HG02759 (cell line): Measurements from ENCODE around the gene NLRC5.
"Not testable (repeated sequence)": the region's sequence is repeated elsewhere in the genome, so short reads cannot be mapped to it uniquely, and the experiment has no call there.

Source experiments
- ATAC-seq: cut with Tn5 transposase; IDR thresholded peaks from one replicate; pipeline ENCODE4 v1.9.1; 2021; ENCODE audit warnings: mild to moderate bottlenecking, moderate library complexity; ENCODE audit not compliant: unreplicated experiment

Gene NLRC5

GRCh38 chr16:57044931-57045693 lies 55.8 kb downstream of the NLRC5 start:
- ATAC-seq, result no peak

DNA sequence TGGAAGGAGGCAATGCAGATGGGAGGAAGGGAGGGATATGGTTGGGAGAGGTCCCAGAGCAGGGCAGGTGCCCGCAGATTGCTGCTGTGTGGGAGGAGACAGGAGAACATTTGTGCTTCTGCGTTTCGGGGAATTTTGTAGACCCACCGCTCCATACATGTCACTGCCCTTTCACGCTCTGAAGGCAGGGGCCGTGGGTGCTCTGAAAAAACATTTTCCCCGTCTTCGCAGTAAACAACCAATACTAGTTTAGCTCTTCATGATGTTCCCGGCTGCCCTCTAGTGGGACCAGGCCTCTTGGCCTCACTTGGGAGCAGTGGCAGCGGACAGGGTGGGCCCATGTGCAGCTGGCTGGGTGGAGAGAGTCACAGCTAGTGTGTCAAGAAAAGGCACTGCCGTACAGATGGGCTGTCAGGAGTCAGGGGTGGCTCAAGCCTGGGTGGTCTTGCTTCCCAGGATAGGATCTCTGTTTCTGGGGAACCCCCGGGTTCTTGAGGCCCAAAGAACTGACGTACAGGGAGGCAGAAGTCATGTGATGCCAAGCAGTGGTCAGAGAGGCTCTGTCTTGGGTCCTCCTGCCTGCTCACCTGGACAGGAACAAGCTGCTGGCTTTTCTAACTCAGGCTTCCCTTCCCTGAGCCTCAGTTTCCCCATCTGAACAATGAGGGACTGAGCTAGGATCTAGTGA lies 56.5 kb downstream of the NLRC5 start:
- no peak for ATAC-seq

DNA sequence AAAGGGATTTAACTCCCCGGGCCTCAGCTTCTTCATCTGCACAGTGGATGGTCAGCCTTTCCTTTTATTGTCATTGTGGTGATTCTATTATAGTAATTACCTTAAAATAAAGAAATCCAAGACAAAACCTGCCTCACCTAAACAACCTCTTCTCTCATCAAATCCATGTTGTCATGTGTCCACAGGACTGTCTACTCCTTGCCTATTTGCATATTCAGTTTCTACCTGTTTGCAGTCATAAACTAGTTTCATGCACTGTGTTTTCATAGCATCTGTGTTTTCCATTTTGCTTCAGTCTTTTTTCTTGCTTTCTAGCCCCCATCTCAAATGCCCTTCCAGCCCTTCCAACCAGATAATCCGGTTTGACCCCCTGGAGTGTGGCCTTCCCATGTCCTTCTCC lies 58.7 kb downstream of the NLRC5 start:
- ATAC-seq, result no peak

DNA sequence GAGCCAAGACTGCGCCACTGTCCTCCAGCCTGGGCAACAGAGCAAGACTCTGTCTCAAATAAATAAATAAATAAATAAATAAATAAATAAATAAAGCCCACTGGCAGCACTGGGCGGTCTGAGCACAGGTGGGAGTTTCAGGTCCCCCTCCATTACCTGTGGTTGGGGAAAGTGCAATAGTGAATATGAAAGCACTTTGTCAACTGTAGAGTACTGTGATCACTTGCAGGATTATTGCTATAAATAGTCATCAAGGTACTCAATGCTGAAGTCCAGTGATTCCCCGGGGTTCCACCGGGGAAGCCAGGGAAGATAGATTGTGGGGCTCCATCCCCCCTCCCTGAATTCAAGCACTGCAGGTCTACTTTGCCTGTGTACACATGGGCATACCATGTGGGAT lies 60.3 kb downstream of the NLRC5 start:
- peak; percentile 60 for ATAC-seq

GRCh38 chr16:57051696-57052228 lies 62.4 kb downstream of the NLRC5 start:
- no peak for ATAC-seq

DNA sequence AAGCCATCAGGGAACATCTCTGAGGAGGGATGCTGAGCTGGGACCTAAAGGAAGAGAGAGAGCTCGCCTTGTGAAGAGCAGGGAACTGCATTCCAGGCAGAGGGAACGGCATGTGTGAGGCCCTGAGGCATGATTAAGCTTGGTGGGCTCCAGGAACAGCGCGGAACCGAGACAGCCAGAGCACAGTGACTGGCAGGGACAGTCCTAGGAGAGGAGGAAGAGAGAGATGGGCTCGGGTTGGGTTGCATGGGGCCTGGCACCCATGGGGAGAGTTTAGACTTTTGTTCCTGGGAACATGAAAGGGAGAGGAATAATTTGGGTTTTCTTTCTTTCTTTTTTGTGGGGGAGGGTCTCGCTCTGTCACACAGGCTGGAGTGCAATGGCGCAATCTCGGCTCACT lies 63.8 kb downstream of the NLRC5 start:
- ATAC-seq, result no peak

DNA sequence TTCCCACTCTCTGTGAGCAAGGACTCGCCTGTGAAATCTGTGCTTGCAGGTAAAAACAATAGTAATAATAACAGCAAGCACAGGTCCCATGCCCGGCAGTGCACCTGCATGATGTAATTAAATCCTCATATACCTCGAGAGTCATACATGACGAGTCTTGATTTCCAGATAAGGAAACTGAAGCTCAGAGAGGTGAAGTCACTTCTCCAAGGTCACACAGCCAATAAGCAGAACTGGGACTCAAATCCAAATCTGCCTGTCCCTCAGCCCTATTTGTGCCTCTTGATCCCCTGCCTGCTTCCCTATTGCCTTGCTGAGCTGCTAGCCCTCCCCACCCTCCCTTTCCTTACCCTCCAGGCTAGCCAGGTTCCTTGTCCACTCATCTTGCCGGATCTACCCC lies 65.0 kb downstream of the NLRC5 start:
- no peak for ATAC-seq

DNA sequence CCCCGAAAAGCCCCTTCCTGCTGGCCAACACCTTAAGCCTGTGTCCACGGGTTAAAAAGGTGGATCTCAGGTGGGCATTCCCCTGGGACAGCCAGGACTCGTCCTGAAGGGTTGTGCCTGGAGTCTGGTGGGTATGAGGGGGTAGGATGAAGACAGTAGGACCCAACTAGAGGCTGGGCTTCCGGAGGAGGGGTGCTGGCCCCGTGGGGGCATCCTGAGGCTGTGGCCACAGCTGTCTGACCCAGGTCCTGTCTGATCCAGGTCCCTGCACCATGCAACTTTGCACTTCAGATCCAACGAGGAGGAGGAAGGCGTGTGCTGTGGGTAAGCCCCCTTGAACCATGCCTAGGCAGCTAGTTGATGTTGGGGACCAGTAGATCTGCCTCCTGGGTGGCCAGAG lies 65.4 kb downstream of the NLRC5 start:
- no peak for ATAC-seq

DNA sequence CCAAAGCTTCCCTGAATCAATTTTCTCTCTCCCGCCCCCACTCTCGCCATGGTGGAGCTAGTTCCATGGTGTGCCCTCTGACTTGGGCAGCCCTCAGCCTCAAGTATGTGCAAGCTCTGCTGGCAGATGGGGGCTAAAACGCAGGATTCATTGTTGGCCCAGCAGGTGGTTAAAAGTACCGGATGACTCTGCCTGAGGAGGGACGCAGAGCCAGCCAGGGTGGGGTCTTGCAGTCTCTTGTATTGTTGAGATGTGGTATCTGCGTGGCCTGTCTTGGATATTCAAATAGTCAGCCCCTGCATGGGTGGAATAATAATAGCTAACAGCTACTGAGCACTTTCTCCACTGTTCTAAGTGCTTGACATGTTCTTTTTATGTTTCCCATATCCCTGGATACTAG lies 66.3 kb downstream of the NLRC5 start:
- no peak for ATAC-seq

GRCh38 chr16:57058291-57058861 lies 69.0 kb downstream of the NLRC5 start:
- no peak for ATAC-seq

DNA sequence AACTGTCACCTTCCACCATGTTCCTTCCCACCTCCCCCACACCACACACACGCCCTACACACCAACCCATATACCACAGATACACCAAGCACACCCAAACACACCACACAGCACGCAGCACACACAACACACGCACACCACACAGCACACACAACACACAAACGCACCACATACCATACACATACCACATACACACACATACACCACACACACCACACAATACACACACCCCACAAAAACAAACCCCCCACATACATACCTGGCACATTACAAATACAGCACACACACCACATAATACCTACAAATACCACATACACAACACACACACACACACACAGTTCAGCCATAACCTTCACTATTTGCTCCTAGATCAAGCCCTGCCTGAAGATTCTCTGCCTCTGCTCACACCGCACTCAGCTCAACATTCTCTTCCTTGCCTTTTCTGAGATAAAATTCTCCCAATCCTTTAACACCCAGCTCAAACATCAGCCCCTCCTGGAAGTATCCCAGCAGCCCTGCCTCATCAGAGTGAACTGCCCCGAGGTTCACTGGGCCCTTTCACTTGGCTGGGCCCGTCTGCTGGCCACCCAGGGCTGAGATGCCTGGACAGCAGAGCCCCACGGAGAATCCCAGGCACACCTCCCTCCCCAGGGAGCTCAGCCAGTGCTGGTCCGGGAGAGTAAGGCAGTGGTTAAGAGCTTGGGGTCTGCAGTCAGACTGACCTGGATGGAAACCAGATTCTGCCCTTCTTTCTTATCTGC lies 71.1 kb downstream of the NLRC5 start:
- no peak for ATAC-seq

- no peak for ATAC-seq
Measured at GRCh38 chr16:57061084-57061905, 71.9 kb downstream of the NLRC5 start.

DNA sequence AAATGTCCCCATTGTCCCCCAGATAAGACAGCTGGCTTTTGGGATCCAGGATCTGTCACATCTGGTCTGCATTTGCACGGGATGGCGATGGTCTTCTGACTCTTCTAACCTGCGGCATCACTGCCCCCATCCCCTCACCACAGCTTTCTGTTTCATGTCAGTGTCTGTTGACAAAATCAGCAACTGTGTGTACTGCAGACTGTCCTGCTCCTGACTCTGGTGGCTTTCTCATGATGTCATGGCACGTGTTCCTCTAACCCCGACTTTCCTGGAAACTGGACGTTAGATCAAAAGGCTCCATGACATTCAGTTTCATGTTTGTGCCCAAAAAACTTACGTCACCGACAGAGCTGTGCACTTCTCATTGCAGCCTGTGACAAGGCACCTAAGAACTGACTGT lies 73.0 kb downstream of the NLRC5 start:
- ATAC-seq, result no peak

DNA sequence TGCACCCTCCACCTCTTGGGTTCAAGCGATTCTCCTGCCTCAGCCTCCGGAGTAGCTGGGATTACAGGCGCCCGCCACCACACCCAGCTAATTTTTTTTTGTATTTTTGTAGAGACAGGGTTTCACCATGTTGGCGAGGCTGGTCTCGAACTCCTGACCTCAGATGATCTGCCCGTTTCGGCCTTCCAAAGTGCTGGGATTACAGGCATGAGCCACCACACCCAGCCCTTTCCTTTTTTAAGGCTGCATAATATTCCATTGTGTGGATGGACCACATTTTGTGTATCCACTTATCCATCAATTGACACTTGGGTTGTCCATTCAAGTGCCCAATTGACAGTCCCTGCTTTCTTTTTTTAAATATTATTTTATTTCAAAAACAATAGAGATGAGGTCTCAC lies 73.8 kb downstream of the NLRC5 start:
- ATAC-seq, result not testable (repeated sequence)

DNA sequence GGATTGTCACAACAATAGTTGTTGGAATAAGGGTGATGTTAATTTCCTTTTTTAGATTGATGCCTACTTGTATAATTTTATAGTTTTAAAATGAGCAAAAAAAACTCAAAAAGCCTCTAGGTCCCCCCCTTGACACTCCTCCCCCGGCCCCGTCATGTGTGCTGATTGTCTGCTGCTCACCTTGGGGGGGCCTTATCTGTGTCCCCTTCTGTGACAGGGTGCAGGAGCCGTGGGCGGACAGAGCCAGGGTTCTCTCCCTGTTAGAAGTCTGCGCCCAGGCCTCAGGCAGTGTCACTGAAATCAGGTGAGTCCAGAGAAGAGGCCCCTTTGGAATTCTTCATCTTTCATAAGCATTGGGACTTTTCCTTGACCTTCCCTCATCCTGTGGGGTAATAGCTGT lies 75.6 kb downstream of the NLRC5 start:
- no peak for ATAC-seq

DNA sequence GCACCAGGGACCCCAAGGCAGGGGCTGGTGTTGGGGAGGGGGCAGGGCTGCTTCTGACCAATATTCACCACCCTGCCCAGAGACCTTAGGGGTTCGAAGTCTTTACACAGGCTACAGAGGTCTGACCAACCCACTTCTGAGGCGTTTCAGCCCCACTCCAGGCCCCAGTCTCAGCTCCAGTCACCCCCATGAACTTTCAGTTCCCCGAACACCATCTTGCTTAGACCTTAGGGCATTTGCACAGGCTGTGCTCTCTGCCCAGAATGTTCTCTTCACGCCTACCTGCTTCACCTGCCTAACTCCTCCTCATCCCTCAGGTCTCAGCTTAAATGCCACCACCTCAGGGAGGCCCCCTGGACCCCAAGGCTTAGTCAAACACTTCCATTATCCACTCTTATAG lies 77.3 kb downstream of the NLRC5 start:
- ATAC-seq, result peak; percentile 59

DNA sequence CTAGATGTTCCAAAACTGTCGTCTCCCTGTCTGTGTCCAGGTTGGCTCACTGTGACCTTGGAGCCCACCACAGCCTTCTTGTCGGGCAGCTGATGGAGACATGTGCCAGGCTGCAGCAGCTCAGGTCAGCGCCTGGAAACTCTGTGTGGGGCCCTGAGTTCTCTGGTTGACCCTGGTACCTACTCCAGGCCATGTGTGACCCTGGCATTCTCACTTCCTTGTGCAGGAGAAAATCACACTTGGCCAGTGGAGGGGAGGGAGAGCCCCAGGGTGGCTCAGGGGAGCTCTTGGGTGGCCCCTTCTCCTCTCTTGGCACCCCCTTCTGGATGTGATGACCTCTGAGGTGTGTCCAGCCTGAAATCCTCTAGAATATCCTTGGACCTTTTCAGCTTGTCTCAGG lies 78.0 kb downstream of the NLRC5 start:
- no peak for ATAC-seq

- ATAC-seq, result no peak
Measured at GRCh38 chr16:57069053-57069452, 79.7 kb downstream of the NLRC5 start.

- no peak for ATAC-seq
Measured at GRCh38 chr16:57069635-57070370, 80.4 kb downstream of the NLRC5 start.

- ATAC-seq, result no peak
Measured at GRCh38 chr16:57070424-57070823, 81.1 kb downstream of the NLRC5 start.
